PC-9 (cell line): ENCODE results near the gene TRANK1. TPM values are rescaled to one million over a fixed set of nuclear protein-coding genes. Genes with fewer than 3 reads are reported as not detected.

Source experiments
- BruUV-seq: library from RNA; stranded (reverse); fragments of 400-500 nt; replicated peaks from 2 replicates; lab custom pipeline; 2021; lab: Mats Ljungman, UMichigan
- CTCF ChIA-PET: fragments of 300-600 bp; sonication (Branson Sonifier 250); formaldehyde crosslinking; loops from one replicate; lab custom pipeline; 2022; ENCODE audit warnings: antibody characterized with exemption; lab: Charles Lee
- POLR2A ChIA-PET: fragments of 300-600 bp; sonication (Branson Sonifier 250); formaldehyde crosslinking; loops from one replicate; lab custom pipeline; 2022; ENCODE audit warnings: antibody characterized with exemption; ENCODE audit not compliant: unreplicated experiment; lab: Charles Lee
- DNase-seq, 2 experiments: peaks; one replicate each; pipeline versions ENCODE4 v3.0.0 to v3.0.0-alpha.2; 2015 to 2022; ENCODE audit warnings: mixed read lengths in 1 of 2
- H2AFZ ChIP-seq: fragments of 200-600 bp; sonication (generic); 2 replicates; pipeline ENCODE4 v1.8.1; 2017; ENCODE audit warnings: antibody characterized with exemption
- H3F3A ChIP-seq: fragments of 200-600 bp; sonication (generic); 2 replicates; pipeline ENCODE4 v1.8.1; 2017; ENCODE audit warnings: antibody characterized with exemption, mild to moderate bottlenecking, low read depth; ENCODE audit not compliant: insufficient read depth
- H3K27ac ChIP-seq: fragments of 200-600 bp; sonication (generic); 2 replicates; pipeline ENCODE4 v1.6.1; 2016; ENCODE audit warnings: mixed run types
- H3K27me3 ChIP-seq: fragments of 200-600 bp; sonication (generic); 2 replicates; pipeline ENCODE4 v1.6.1; 2016; ENCODE audit warnings: low read depth, mixed run types; ENCODE audit not compliant: insufficient read depth
- H3K36me3 ChIP-seq: fragments of 200-600 bp; sonication (generic); 2 replicates; pipeline ENCODE4 v1.6.1; 2016; ENCODE audit warnings: low read depth, mixed run types
- H3K4me1 ChIP-seq: fragments of 200-600 bp; sonication (generic); replicated peaks from 2 replicates; pipeline ENCODE4 v1.6.1; 2016; ENCODE audit warnings: mixed run types; ENCODE audit not compliant: insufficient read depth
- H3K4me2 ChIP-seq: fragments of 200-600 bp; sonication (generic); 2 replicates; pipeline ENCODE4 v1.6.1; 2017; ENCODE audit warnings: mixed run types
- H3K4me3 ChIP-seq: fragments of 200-600 bp; sonication (generic); 2 replicates; pipeline ENCODE4 v1.6.1; 2016; ENCODE audit warnings: mixed run types
- H3K79me2 ChIP-seq: fragments of 200-600 bp; sonication (generic); 2 replicates; pipeline ENCODE4 v1.6.1; 2017; ENCODE audit warnings: low read depth, mixed run types
- H3K9me2 ChIP-seq: fragments of 200-600 bp; sonication (generic); 2 replicates; pipeline ENCODE4 v1.8.1; 2017; ENCODE audit warnings: mild to moderate bottlenecking; ENCODE audit not compliant: insufficient read depth
- H3K9me3 ChIP-seq: fragments of 200-600 bp; sonication (generic); 2 replicates; pipeline ENCODE4 v1.8.1; 2016; ENCODE audit warnings: low read depth; ENCODE audit not compliant: insufficient read depth
- H4K20me1 ChIP-seq: fragments of 200-600 bp; sonication (generic); 2 replicates; pipeline ENCODE4 v1.8.1; 2017; ENCODE audit not compliant: insufficient read depth
- CTCF ChIP-seq: fragments of 200-600 bp; sonication (generic); conservative IDR thresholded peaks from 2 replicates; pipeline ENCODE4 v1.6.1; 2017; ENCODE audit warnings: mixed run types, antibody characterized with exemption, mild to moderate bottlenecking, moderate library complexity
- EZH2 ChIP-seq: fragments of 200-600 bp; sonication (generic); IDR thresholded peaks from 2 replicates; pipeline ENCODE4 v1.8.0; 2017; ENCODE audit warnings: antibody characterized with exemption, low read depth
- intact Hi-C: fragments of 100-400 bp; cut with micrococcal nuclease; formaldehyde crosslinking; loops from one replicate; pipeline ENCODE4 v1.10.0; 2022; ENCODE audit not compliant: unreplicated experiment
- total RNA-seq: library from RNA; stranded (reverse); gene quantifications from 2 replicates; pipeline ENCODE4 v1.2.3, GENCODE V29; 2021

The TRANK1 gene
- total RNA-seq, 1 experiment from 2014 or later, result 12.1 TPM

DNA sequence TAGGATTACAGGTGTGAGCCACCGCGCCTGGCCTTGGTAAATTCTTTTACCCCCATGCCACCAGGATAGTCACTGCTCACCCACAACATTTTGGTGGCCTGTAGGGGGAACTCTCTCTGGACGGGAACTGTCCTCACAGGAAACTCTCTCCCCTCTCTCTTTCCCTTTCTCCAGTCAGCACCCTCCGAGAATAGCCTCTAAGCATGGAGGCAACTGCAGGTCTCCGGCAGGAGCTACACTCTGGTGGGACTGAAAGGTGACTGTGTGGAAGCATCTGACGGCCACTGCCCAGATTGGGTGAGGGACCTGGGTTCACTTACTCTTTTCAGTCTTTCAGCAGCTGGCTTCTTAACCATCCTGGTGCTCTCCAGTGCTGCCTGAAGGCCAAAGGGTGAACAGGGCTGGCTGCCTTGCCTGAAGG lies 21.3 kb downstream of the TRANK1 start:
- H3K4me2 ChIP-seq, result no peak overlapping the region
- intact Hi-C loops, result no loop called here
- H2AFZ ChIP-seq, result no peak overlapping the region
- H3F3A ChIP-seq, result no peaks in the 10 kb centered on the region
- POLR2A ChIA-PET, result no interaction called here
- no peak overlapping the region for H3K4me3 ChIP-seq
- no peaks in the 10 kb centered on the region for H3K4me1 ChIP-seq
- no peak for DNase-seq
- H3K36me3 ChIP-seq, result no peaks in the 10 kb centered on the region
- H3K79me2 ChIP-seq, result no peaks in the 10 kb centered on the region
- CTCF ChIA-PET, result no interaction called here
- TF ChIP-seq EZH2 (no peak), CTCF (no peak)
- H3K27me3 ChIP-seq, result no peaks in the 10 kb centered on the region
- H3K9me3 ChIP-seq, result no peaks in the 10 kb centered on the region
- H4K20me1 ChIP-seq, result no peaks in the 10 kb centered on the region
- BruUV-seq, result no TSS peak
- no peaks in the 10 kb centered on the region for H3K9me2 ChIP-seq
- H3K27ac ChIP-seq, result no peak overlapping the region

DNA sequence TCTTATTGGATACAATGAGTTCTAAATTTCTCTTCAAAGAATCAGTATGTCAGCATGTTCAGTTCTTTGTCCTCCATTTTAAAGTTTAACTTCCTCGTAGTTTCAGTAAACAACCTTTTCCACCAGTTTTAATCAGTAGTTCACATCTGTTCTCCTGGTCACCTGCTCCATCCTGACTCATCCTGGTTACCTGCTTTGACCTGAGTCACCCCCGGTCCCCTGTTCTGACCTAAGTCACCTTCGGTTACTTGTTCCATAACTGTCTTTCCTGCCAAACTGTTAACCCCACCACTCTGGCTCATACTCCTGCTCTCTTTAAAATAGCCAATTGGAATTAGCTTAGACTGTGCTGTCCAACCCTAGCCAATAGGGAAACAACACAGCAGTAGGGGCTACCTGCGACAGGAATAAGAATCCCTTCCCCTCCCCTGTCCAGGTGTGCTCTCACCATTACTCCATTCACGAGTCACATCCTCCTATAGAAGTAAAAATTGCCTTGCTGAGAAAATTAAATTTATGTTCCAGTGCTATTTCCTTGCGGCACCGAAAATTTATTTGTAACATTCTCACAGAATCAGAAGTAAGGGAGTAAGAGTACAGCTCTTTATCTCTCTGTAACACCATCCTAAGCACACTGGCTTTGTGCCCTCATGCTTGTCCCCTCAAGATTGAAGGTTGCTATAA lies 23.8 kb downstream of the TRANK1 start:
- Histone ChIP-seq H3K27me3 (no peaks in the 10 kb centered on the region), H3K27ac (no peak overlapping the region), H3K9me2 (no peaks in the 10 kb centered on the region), H2AFZ (no peak overlapping the region), H3K4me2 (no peak overlapping the region), H4K20me1 (no peaks in the 10 kb centered on the region), H3K79me2 (no peaks in the 10 kb centered on the region), H3K4me3 (no peak overlapping the region), H3F3A (no peaks in the 10 kb centered on the region), H3K36me3 (no peaks in the 10 kb centered on the region), H3K9me3 (no peaks in the 10 kb centered on the region), H3K4me1 (no peaks in the 10 kb centered on the region)
- CTCF ChIA-PET, result interaction anchor here (0.6 kb wide), 1 partner anchor 198 kb away, joined by 6 read pairs; no protein-coding TSS in a partner anchor
- no peak for DNase-seq
- POLR2A ChIA-PET, result no interaction called here
- TF ChIP-seq CTCF (no peak), EZH2 (no peak)
- no TSS peak for BruUV-seq
- intact Hi-C loops, result no loop called here

GRCh38 chr3:36919439-36920160 lies 25.3 kb downstream of the TRANK1 start:
- intact Hi-C loops, result no loop called here
- no peaks in the 10 kb centered on the region for H3K4me1 ChIP-seq
- BruUV-seq, result no TSS peak
- no peak overlapping the region for H3K27ac ChIP-seq
- no peaks in the 10 kb centered on the region for H3F3A ChIP-seq
- no peaks in the 10 kb centered on the region for H3K36me3 ChIP-seq
- no peaks in the 10 kb centered on the region for H3K9me2 ChIP-seq
- no peaks in the 10 kb centered on the region for H4K20me1 ChIP-seq
- CTCF ChIA-PET, result no interaction called here
- no peaks in the 10 kb centered on the region for H3K9me3 ChIP-seq
- no peak overlapping the region for H2AFZ ChIP-seq
- H3K4me3 ChIP-seq, result no peak overlapping the region
- TF ChIP-seq EZH2, result no peak
- no peak for TF ChIP-seq CTCF
- POLR2A ChIA-PET, result interaction anchor here (0.5 kb wide), 1 partner anchor 19 kb away, joined by 7 read pairs; no protein-coding TSS in a partner anchor
- H3K79me2 ChIP-seq, result no peaks in the 10 kb centered on the region
- H3K4me2 ChIP-seq, result no peak overlapping the region
- no peaks in the 10 kb centered on the region for H3K27me3 ChIP-seq
- DNase-seq, result no peak
